ENCODE measurements around the gene UQCRC1. TPM values are rescaled to one million over a fixed set of nuclear protein-coding genes. Genes with fewer than 3 reads are reported as not detected.

The UQCRC1 gene
- total RNA-seq, 1 experiment from 2014 or later = 323 TPM

GRCh38 chr3:48628277-48629017, 19.0 kb upstream of the UQCRC1 start:
- Mint-ChIP-seq H3K4me3 (no peak overlapping the region), H3K36me3 (peaks cover 54% of the 10 kb centered on the region), H3K27me3 (ENCODE audit: low read depth) (no peaks in the 10 kb centered on the region), H3K4me1 (peaks cover 7% of the 10 kb centered on the region), H3K27ac (no peak overlapping the region), H3K9me3 (no peaks in the 10 kb centered on the region)
- ATAC-seq = no peak
- ChIA-PET CTCF (interaction anchor here (0.6 to 1.2 kb wide), 2 partner anchors 80 to 391 kb away, joined by 3 read pairs; no protein-coding TSS in a partner anchor), POLR2A (no interaction called here)
- TF ChIP-seq ZNF138 (CRISPR knock-in tag; conservative IDR thresholded peaks at IDR 0.05) (no peak), NFE2L1 (CRISPR knock-in tag; IDR thresholded peaks at IDR 0.05) (no peak), CREM (CRISPR knock-in tag; IDR thresholded peaks at IDR 0.05) (no peak), ZNF671 (CRISPR knock-in tag; IDR thresholded peaks at IDR 0.05) (no peak), ZNF423 (CRISPR knock-in tag; IDR thresholded peaks at IDR 0.05) (no peak), TEAD4 (CRISPR knock-in tag; IDR thresholded peaks at IDR 0.05) (no peak), ESRRA (CRISPR knock-in tag; IDR thresholded peaks at IDR 0.05; ENCODE audit: borderline replicate concordance) (no peak), CBFB (CRISPR knock-in tag; IDR thresholded peaks at IDR 0.05; ENCODE audit: low read depth) (no peak), ZNF232 (CRISPR knock-in tag; IDR thresholded peaks at IDR 0.05) (no peak)
- TF ChIP-seq, protein P1, sequence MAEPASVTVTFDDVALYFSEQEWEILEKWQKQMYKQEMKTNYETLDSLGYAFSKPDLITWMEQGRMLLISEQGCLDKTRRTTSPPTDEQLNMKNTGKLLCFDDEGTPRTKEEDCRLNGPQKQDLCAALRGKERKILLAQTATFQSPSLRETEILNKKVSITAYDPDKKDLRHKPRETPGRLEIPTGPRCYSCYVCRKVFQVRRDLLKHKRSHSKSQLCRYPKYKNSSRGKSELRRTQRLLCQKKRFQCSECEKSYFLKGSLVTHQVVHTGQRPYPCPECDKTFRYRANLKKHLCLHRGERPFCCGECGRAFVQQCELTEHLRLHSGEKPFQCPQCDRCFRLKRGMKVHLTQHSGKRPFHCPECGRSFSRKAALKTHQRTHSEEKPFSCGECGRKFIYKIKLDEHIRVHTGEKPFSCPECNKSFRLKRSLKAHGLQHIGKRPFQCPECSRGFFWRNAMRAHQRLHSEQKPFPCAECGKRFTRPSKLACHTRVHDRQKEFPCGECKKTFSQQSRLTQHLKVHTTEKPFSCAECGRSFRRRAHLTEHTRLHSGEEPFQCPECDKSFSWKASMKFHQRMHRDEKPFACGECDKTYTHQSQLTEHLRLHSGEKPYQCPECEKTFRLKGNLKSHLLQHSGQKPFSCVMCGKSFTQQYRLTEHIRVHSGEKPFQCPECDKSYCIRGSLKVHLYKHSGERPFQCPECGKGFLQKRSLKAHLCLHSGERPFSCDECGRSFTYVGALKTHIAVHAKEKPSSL (CRISPR knock-in tag; conservative IDR thresholded peaks at IDR 0.05) = no peak
- TF ChIP-seq, protein P2, sequence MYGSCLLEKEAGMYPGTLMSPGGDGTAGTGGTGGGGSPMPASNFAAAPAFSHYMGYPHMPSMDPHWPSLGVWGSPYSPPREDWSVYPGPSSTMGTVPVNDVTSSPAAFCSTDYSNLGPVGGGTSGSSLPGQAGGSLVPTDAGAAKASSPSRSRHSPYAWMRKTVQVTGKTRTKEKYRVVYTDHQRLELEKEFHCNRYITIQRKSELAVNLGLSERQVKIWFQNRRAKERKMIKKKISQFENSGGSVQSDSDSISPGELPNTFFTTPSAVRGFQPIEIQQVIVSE (CRISPR knock-in tag; IDR thresholded peaks at IDR 0.05; ENCODE audit: borderline replicate concordance) = no peak
- TF ChIP-seq, protein P3, sequence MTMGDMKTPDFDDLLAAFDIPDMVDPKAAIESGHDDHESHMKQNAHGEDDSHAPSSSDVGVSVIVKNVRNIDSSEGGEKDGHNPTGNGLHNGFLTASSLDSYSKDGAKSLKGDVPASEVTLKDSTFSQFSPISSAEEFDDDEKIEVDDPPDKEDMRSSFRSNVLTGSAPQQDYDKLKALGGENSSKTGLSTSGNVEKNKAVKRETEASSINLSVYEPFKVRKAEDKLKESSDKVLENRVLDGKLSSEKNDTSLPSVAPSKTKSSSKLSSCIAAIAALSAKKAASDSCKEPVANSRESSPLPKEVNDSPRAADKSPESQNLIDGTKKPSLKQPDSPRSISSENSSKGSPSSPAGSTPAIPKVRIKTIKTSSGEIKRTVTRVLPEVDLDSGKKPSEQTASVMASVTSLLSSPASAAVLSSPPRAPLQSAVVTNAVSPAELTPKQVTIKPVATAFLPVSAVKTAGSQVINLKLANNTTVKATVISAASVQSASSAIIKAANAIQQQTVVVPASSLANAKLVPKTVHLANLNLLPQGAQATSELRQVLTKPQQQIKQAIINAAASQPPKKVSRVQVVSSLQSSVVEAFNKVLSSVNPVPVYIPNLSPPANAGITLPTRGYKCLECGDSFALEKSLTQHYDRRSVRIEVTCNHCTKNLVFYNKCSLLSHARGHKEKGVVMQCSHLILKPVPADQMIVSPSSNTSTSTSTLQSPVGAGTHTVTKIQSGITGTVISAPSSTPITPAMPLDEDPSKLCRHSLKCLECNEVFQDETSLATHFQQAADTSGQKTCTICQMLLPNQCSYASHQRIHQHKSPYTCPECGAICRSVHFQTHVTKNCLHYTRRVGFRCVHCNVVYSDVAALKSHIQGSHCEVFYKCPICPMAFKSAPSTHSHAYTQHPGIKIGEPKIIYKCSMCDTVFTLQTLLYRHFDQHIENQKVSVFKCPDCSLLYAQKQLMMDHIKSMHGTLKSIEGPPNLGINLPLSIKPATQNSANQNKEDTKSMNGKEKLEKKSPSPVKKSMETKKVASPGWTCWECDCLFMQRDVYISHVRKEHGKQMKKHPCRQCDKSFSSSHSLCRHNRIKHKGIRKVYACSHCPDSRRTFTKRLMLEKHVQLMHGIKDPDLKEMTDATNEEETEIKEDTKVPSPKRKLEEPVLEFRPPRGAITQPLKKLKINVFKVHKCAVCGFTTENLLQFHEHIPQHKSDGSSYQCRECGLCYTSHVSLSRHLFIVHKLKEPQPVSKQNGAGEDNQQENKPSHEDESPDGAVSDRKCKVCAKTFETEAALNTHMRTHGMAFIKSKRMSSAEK (CRISPR knock-in tag; IDR thresholded peaks at IDR 0.05; ENCODE audit: borderline replicate concordance) = no peak
- DNase-seq (ENCODE audit: low spot score) = no peak

DNA sequence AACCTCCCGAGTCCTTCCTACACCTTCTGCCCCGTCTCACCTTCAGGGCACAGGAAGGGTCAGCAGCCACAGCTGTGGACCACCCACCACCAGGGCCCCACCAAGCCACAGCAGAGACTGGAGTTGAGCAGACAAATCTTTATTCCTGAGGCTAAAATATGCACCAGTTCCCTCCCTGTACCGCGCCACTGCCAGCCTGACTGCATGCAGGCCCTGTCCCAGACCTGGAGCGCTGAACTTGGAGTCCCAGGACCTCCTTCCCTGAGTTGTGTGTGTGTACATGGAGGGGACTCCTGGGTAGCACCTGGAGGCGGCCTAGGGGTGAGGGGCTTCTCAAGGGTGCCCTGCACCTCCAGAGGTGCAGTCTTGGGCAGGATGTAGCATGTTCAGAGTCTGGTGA, 16.2 kb upstream of the UQCRC1 start:
- ATAC-seq = no peak
- ChIA-PET CTCF (interaction anchor here (1.7 to 5.5 kb wide), 2 partner anchors 10 to 16 kb away, joined by 4 to 44 read pairs; partner anchors contain the start of genes SLC26A6 and UQCRC1), POLR2A (interaction anchor here (1.1 kb wide), 1 partner anchor 537 kb away, joined by 4 read pairs; no protein-coding TSS in a partner anchor)
- Mint-ChIP-seq H3K4me1 (peaks cover 7% of the 10 kb centered on the region), H3K27me3 (ENCODE audit: low read depth) (no peaks in the 10 kb centered on the region), H3K36me3 (peaks cover 44% of the 10 kb centered on the region), H3K27ac (no peak overlapping the region), H3K4me3 (no peak overlapping the region), H3K9me3 (no peaks in the 10 kb centered on the region)
- TF ChIP-seq CREM (CRISPR knock-in tag; IDR thresholded peaks at IDR 0.05) (no peak), NFE2L1 (CRISPR knock-in tag; IDR thresholded peaks at IDR 0.05) (no peak), TEAD1 (CRISPR knock-in tag; IDR thresholded peaks at IDR 0.05) (no peak), USF2 (CRISPR knock-in tag; IDR thresholded peaks at IDR 0.05) (no peak), ZNF396 (CRISPR knock-in tag; IDR thresholded peaks at IDR 0.05; ENCODE audit: borderline replicate concordance) (no peak), SMAD3 (CRISPR knock-in tag; IDR thresholded peaks at IDR 0.05; ENCODE audit: borderline replicate concordance) (no peak)
- TF ChIP-seq, protein P4, sequence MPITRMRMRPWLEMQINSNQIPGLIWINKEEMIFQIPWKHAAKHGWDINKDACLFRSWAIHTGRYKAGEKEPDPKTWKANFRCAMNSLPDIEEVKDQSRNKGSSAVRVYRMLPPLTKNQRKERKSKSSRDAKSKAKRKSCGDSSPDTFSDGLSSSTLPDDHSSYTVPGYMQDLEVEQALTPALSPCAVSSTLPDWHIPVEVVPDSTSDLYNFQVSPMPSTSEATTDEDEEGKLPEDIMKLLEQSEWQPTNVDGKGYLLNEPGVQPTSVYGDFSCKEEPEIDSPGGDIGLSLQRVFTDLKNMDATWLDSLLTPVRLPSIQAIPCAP (CRISPR knock-in tag; IDR thresholded peaks at IDR 0.05) = no peak
- TF ChIP-seq, protein P1 (CRISPR knock-in tag; conservative IDR thresholded peaks at IDR 0.05) = no peak
- no peak for DNase-seq (ENCODE audit: low spot score)

Data from WTC11 (cell line).